ENCODE data around the gene CACNB2. TPM values are rescaled to one million over a fixed set of nuclear protein-coding genes. Genes with fewer than 3 reads are reported as not detected.

Gene CACNB2
- total and polyA plus RNA-seq, 5 donors, result 13.1 to 51.1 (median 41.0) TPM

DNA sequence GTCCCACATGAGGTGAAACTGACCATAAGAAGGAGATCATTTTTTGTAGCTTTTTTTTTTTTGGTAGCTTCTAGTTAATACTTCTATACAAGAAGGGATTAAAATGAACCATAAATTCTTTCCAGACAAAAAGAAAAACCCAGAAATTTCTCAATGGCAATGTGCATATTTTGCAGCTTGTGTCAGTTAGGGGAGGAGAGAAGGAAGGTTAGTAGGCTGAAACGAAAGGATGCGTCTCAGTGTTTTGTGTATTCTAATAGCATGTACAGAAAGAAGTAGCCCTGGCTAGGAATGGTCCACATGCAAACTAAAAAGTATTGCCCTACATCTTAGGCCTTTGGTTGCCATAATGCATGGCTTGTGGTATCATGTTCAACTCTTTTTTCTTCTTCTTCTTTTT, 90.6 kb downstream of the CACNB2 start:
- intact Hi-C loops (cut with DNase I), result no loop called here
- no peak overlapping the region for H3K27ac ChIP-seq (ENCODE audit: low read length)
- H3K9me3 ChIP-seq (ENCODE audit: control insufficient read depth, low read length), result no peaks in the 10 kb centered on the region
- no peaks in the 10 kb centered on the region for H3K4me1 ChIP-seq (ENCODE audit: control insufficient read depth, insufficient read depth, low read length)
- ATAC-seq, result no peak
- 74% methylated on average over 2 of the region's 2 CpGs for WGBS
- no peaks in the 10 kb centered on the region for H3K27me3 ChIP-seq (ENCODE audit: control insufficient read depth, insufficient read depth)
- no peak overlapping the region for H3K4me3 ChIP-seq (ENCODE audit: low read length)
- DNase-seq, result no peak

DNA sequence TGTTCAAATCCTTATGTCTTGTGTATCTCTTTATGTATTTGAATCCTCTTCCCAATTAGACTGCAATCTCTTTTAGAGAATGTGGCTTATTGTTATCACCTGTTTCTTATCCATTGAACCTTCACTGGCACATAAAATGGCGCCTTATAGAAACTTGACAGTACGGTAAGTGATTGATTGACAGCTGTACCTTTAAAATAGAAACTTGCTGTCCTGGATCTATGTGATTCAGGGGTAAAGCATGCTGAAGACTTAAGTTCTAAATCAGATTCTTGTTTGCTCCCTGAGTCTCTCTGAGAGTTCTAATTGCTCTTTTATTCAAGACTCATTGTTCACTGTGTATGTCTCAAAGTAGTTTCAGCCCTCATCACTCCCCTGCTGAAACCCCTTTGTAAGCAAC, 91.3 kb downstream of the CACNB2 start:
- ATAC-seq, result no peak
- no peak overlapping the region for H3K4me3 ChIP-seq (ENCODE audit: low read length)
- 87% methylated on average over 2 of the region's 2 CpGs for WGBS

DNA sequence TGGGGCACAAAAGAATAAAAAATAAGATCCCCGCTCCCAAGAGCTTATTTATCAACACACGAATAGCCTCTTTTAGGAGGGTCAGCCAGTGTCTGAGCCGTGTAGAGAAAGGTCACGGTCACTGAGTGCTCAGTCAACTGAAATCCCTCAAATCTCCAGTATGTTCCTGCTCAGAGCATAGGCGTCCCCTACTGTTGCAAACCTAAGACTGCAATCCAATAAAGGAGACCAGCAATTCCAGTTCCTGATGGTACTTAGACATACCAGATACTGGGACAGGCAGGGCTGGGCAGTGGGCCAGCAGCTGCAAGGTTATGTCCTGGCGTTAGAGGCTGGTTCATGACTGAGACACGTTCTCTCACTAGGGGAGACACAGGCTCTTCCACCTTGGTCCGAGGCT, 93.6 kb downstream of the CACNB2 start:
- no peak overlapping the region for H3K27ac ChIP-seq (ENCODE audit: low read length)
- H3K9me3 ChIP-seq (ENCODE audit: control insufficient read depth, low read length), result no peaks in the 10 kb centered on the region
- H3K27me3 ChIP-seq (ENCODE audit: control insufficient read depth, insufficient read depth), result no peaks in the 10 kb centered on the region
- intact Hi-C loops (cut with DNase I), result no loop called here
- 46% methylated on average over 8 of the region's 8 CpGs for WGBS
- no peak overlapping the region for H3K4me3 ChIP-seq (ENCODE audit: low read length)
- peaks cover 2% of the 10 kb centered on the region for H3K4me1 ChIP-seq (ENCODE audit: control insufficient read depth, insufficient read depth, low read length)
- ATAC-seq (peak; percentile 81 to 85), DNase-seq (peak; percentile 44 to 87 (median 84))

More for the DNA sequence above, 91.3 kb downstream of the CACNB2 start:
- intact Hi-C loops (cut with DNase I), result no loop called here
- DNase-seq, result no peak
- Histone ChIP-seq H3K9me3 (ENCODE audit: control insufficient read depth, low read length) (no peaks in the 10 kb centered on the region), H3K4me1 (ENCODE audit: control insufficient read depth, insufficient read depth, low read length) (no peaks in the 10 kb centered on the region), H3K27ac (ENCODE audit: low read length) (no peak overlapping the region), H3K27me3 (ENCODE audit: control insufficient read depth, insufficient read depth) (no peaks in the 10 kb centered on the region)

DNA sequence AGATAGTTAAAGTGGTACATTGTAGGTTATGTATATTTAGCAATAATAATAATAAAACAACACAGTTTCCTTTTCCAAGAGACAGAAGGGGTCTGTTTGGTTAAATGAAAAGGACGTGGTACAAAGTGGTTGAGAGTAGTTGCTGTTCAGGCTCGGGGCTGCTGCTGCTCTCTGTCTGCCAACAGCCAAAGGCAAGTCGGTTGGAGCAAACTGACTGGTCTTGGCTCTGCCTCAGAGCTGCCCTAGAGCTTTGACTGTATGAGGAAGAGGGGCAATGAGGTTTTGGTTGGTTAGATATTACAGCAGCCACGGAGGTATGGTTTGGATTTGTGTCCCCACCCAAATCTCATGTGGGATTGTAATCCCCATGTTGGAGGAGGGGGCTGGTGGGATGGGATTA, 95.3 kb downstream of the CACNB2 start:
- Histone ChIP-seq H3K27ac (ENCODE audit: low read length) (no peak overlapping the region), H3K4me1 (ENCODE audit: control insufficient read depth, insufficient read depth, low read length) (peaks cover 2% of the 10 kb centered on the region), H3K4me3 (ENCODE audit: low read length) (no peak overlapping the region), H3K27me3 (ENCODE audit: control insufficient read depth, insufficient read depth) (no peaks in the 10 kb centered on the region), H3K9me3 (ENCODE audit: control insufficient read depth, low read length) (no peaks in the 10 kb centered on the region)
- intact Hi-C loops (cut with DNase I), result no loop called here
- DNase-seq, result peak in 1 of 3 donors; percentile 32
- WGBS, result 55% methylated on average over 4 of the region's 4 CpGs
- no peak for ATAC-seq

DNA sequence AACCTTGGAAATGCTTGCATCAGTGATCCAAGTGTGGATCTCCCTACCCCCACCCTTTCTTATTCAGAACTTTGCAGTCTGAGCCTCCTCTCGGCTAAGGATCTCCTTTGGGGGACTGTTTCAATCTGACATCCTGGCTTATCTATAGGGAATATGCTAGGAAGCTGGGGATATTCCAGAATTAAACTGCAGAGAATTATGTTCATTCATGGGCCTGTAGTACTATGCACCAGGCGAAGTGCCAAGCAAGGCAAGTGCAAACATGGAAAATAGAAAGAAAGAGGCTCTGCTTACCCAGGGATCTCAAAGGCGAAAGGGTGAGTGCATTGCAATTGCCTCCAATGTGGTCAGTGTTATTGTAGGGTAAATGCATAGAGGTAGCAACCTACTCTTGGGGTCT, 96.5 kb downstream of the CACNB2 start:
- 54% methylated on average over 3 of the region's 3 CpGs for WGBS
- intact Hi-C loops (cut with DNase I), result no loop called here
- Histone ChIP-seq H3K9me3 (ENCODE audit: control insufficient read depth, low read length) (no peaks in the 10 kb centered on the region), H3K27ac (ENCODE audit: low read length) (no peak overlapping the region), H3K27me3 (ENCODE audit: control insufficient read depth, insufficient read depth) (no peaks in the 10 kb centered on the region), H3K4me3 (ENCODE audit: low read length) (no peak overlapping the region), H3K4me1 (ENCODE audit: control insufficient read depth, insufficient read depth, low read length) (peaks cover 2% of the 10 kb centered on the region)
- DNase-seq (no peak), ATAC-seq (no peak)

DNA sequence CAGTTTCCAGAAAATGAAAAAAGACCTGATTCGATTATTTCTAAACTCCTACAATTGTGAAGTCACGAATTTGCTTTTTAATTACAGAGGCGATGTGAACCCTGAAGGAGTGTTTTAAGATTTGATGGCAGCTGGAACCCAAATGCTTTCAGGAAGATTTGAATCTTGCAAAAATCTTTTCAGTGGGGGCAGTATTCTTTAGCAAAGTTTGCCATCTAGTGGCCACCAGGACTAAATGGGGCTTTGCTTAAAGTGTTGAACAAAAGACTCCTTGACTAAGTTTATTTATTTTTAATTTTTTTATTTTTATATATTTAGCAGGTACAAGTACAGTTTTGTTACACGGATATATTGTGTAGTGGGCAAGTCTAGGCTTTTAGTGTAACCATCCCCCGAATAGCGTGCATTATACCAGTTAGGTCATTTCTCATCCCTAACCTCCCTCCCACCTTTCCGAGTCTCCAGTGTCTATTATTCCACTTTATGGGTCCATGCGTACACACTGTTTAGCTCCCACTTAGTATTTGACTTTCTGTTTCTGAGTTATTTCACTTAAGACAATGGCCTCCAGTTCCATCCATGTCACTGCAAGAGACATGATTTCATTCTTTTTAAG, 98.8 kb downstream of the CACNB2 start:
- Histone ChIP-seq H3K4me1 (ENCODE audit: control insufficient read depth, insufficient read depth, low read length) (peaks cover 2% of the 10 kb centered on the region), H3K27me3 (ENCODE audit: control insufficient read depth, insufficient read depth) (no peaks in the 10 kb centered on the region), H3K9me3 (ENCODE audit: control insufficient read depth, low read length) (no peaks in the 10 kb centered on the region), H3K27ac (ENCODE audit: low read length) (no peak overlapping the region), H3K4me3 (ENCODE audit: low read length) (no peak overlapping the region)
- DNase-seq (no peak), ATAC-seq (no peak)
- intact Hi-C loops (cut with DNase I), result no loop called here
- WGBS, result 55% methylated on average over 8 of the region's 8 CpGs

DNA sequence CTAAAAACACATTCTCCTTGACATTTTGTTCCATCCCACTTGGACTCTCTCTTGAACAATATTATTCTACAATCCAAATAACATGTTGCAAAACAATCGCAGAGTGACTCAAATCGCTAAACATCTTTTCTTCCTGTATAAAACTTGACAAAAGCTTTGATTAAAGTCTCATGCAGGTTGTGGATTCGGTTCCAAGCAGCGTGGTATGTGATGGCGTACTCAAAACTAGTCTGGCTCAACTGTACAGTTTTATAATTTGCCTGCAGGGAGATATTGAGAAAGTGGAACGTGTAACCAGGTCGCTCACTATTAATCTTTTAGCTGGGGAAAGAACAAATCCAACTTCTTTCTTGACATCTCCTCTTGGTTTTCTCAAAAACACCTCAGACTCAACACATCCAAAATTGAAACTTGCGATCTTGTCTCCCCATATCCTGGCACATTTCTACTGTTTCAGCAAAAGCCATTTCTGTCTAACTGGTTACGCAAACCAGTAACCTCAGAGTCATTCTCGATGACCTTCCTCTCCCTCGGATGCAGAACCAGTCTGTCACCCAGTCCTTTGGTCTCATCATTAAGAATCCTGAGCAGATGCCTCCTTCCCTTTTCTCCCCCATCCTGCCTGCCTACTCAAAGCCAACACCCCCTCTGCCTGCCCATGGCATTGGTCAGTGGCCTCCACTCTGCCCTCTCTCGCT, 100.1 kb downstream of the CACNB2 start:
- no peaks in the 10 kb centered on the region for H3K27me3 ChIP-seq (ENCODE audit: control insufficient read depth, insufficient read depth)
- WGBS, result 63% methylated on average over 12 of the region's 12 CpGs
- peaks cover 2% of the 10 kb centered on the region for H3K4me1 ChIP-seq (ENCODE audit: control insufficient read depth, insufficient read depth, low read length)
- no peaks in the 10 kb centered on the region for H3K9me3 ChIP-seq (ENCODE audit: control insufficient read depth, low read length)
- ATAC-seq, result peak; percentile 32 to 60
- no peak for DNase-seq
- peak overlapping the region; percentile 0 for H3K27ac ChIP-seq (ENCODE audit: low read length)
- intact Hi-C loops (cut with DNase I), result no loop called here
- H3K4me3 ChIP-seq (ENCODE audit: low read length), result no peak overlapping the region

DNA sequence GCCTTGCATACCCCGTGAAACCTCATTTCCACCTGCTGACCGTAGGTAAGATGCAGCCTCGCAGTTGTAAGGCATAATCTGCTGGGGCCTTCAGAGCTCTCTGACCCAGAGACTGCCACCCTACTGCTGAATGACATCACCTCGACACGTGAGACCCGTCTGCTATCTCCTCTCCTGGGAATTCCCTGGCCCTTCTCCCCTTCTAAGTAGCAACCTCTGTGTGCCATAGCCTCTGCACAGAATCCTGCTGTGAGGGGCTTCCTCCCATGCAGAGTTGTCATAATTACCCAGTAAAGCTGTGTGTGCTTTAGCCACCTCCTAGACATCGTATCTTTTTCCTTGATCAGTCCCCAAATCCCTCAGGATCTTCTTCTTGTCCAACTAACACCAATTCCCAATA, 106.7 kb downstream of the CACNB2 start:
- no peaks in the 10 kb centered on the region for H3K9me3 ChIP-seq (ENCODE audit: control insufficient read depth, low read length)
- no peak for DNase-seq
- intact Hi-C loops (cut with DNase I), result no loop called here
- peaks cover 2% of the 10 kb centered on the region for H3K4me1 ChIP-seq (ENCODE audit: control insufficient read depth, insufficient read depth, low read length)
- no peak overlapping the region for H3K4me3 ChIP-seq (ENCODE audit: low read length)
- ATAC-seq, result peak; percentile 33 to 34
- H3K27me3 ChIP-seq (ENCODE audit: control insufficient read depth, insufficient read depth), result no peaks in the 10 kb centered on the region
- no peak overlapping the region for H3K27ac ChIP-seq (ENCODE audit: low read length)
- 52% methylated on average over 7 of the region's 7 CpGs for WGBS

DNA sequence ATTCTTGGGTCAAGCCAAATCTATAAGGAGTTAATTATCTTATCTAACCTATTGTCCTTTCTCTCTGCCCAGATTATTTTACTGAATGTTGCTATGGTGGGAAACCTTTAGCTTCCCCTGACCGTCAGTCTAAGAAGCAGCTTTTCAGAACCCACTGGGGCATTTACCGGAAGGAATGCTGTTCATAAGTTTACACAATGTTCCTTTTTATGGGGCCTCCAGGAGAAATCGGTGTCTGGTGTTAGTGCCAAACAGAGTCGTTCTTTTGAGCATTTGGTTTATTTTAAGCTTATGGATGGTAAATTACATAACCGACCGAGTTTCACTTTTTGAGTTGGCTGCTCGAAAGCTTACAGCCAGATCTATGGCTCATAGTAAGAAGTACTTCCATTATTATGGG, 111.9 kb downstream of the CACNB2 start:
- H3K27ac ChIP-seq (ENCODE audit: low read length), result no peak overlapping the region
- intact Hi-C loops (cut with DNase I), result no loop called here
- WGBS, result 50% methylated on average over 7 of the region's 7 CpGs

DNA sequence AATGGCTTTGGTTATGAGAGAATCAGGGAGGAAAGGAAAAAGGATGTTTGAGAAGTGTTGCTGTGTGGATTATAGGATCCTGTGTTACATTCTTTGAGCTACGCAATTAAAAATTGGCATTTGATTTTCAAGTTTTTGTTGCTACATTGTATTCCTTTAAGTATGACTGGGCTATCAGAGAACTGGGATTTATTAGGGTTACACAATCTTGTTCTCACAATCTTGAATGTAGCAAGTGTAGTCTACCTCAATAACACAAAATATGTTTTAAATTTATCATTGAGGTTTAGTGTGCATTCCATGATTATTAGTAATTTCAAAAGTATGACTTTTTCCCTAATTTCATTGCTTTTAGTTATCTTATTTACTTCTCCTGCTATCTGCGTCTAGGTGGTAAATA, 113.9 kb downstream of the CACNB2 start:
- no peak overlapping the region for H3K4me3 ChIP-seq (ENCODE audit: low read length)
- ATAC-seq (no peak), DNase-seq (no peak)
- H3K4me1 ChIP-seq (ENCODE audit: control insufficient read depth, insufficient read depth, low read length), result peaks cover 1% of the 10 kb centered on the region
- H3K27me3 ChIP-seq (ENCODE audit: control insufficient read depth, insufficient read depth), result no peaks in the 10 kb centered on the region
- H3K9me3 ChIP-seq (ENCODE audit: control insufficient read depth, low read length), result no peaks in the 10 kb centered on the region
- intact Hi-C loops (cut with DNase I), result no loop called here
- 91% methylated on average over 2 of the region's 2 CpGs for WGBS
- no peak overlapping the region for H3K27ac ChIP-seq (ENCODE audit: low read length)

More for the DNA sequence above, 111.9 kb downstream of the CACNB2 start:
- ATAC-seq (no peak), DNase-seq (no peak)
- Histone ChIP-seq H3K9me3 (ENCODE audit: control insufficient read depth, low read length) (no peaks in the 10 kb centered on the region), H3K4me1 (ENCODE audit: control insufficient read depth, insufficient read depth, low read length) (peaks cover 1% of the 10 kb centered on the region), H3K27me3 (ENCODE audit: control insufficient read depth, insufficient read depth) (no peaks in the 10 kb centered on the region), H3K4me3 (ENCODE audit: low read length) (no peak overlapping the region)

DNA sequence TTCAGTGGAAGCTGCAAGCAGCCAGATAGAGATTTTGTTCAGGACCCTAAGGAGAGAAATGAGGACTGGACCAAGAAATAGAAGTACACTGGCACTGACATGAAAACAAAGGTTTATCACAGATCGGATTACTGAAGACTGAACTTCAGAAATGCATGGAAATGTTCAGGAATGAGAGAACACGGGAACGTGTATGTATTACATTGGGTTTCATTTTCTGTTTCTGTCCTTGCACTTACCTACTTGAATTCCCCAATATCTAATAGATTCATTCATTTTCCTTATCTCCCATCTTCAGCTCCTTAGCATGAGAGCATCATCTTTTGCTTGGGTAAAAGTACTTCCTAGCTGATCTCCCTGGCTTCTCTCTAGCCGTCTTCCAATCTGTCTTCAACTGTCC, 114.5 kb downstream of the CACNB2 start:
- WGBS, result 75% methylated on average over 4 of the region's 4 CpGs

More for the DNA sequence above, 114.5 kb downstream of the CACNB2 start:
- Histone ChIP-seq H3K4me3 (ENCODE audit: low read length) (no peak overlapping the region), H3K9me3 (ENCODE audit: control insufficient read depth, low read length) (no peaks in the 10 kb centered on the region), H3K27me3 (ENCODE audit: control insufficient read depth, insufficient read depth) (no peaks in the 10 kb centered on the region), H3K4me1 (ENCODE audit: control insufficient read depth, insufficient read depth, low read length) (peaks cover 1% of the 10 kb centered on the region), H3K27ac (ENCODE audit: low read length) (no peak overlapping the region)
- intact Hi-C loops (cut with DNase I), result no loop called here
- no peak for ATAC-seq
- no peak for DNase-seq
